Bronchial epithelial cell (primary cell): ENCODE measurements around the gene ADGRG6. TPM values are rescaled to one million over a fixed set of nuclear protein-coding genes. Genes with fewer than 3 reads are reported as not detected.
A peak's percentile ranks its signal among the peaks of the same experiment; 100 is the strongest.

Experiments used
- DNase-seq: peaks from one replicate; pipeline ENCODE4 v3.0.0-alpha.2; 2010; ENCODE audit warnings: low read depth
- FAIRE-seq: peaks from 2 replicates; lab custom pipeline; 2011; peaks lifted over from hg19 to GRCh38; lab: Jason Lieb, UNC
- H3K27me3 ChIP-seq: 2 replicates; pipeline ENCODE4 v1.5.1; 2011; ENCODE audit warnings: low read length; ENCODE audit not compliant: control insufficient read depth, insufficient read depth
- H3K36me3 ChIP-seq: 2 replicates; pipeline ENCODE4 v1.5.1; 2011; ENCODE audit warnings: low read length; ENCODE audit not compliant: control insufficient read depth, insufficient read depth
- H3K4me3 ChIP-seq: 2 replicates; pipeline ENCODE4 v1.5.1; 2011; ENCODE audit warnings: mild to moderate bottlenecking, low read depth, low read length, control low read depth
- total RNA-seq: library from RNA; depleted of rRNA; stranded (reverse); fragments of >200 nt; gene quantifications from 2 replicates; pipeline ENCODE4 v1.2.1, GENCODE V29; 2014
- TF ChIP-seq, protein P1 (sequence below): IDR thresholded peaks from 2 replicates; pipeline ENCODE4 v1.5.1; 2011; ENCODE audit warnings: mild to moderate bottlenecking, moderate library complexity, low read length, control low read depth, inconsistent platforms; ENCODE audit not compliant: insufficient read depth, severe bottlenecking

ADGRG6 gene
- total RNA-seq, 1 donor from 2014 or later = 12.4 TPM

DNA sequence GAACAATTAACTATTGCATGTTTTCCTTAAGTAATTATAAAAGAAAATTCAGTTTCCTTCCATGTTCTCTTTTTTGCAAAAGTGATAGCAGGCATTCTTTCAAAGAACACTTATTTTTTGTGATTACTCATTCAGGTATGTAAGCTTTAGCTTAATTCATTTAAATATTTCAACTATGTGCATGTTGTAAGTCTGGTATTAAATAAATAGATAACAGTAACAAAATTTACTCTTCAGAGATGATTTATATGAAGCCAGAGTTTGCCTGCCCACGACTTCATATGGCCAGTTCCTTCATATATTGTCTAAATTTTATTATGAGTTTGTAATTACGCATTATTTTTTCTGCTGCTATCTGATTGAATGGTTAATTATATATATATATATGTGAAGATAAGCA lies 110.9 kb downstream of the ADGRG6 start:
- FAIRE-seq (no peak), DNase-seq (peak; percentile 5)
- H3K27me3 ChIP-seq = no peaks in the 10 kb centered on the region
- TF ChIP-seq, protein P1, sequence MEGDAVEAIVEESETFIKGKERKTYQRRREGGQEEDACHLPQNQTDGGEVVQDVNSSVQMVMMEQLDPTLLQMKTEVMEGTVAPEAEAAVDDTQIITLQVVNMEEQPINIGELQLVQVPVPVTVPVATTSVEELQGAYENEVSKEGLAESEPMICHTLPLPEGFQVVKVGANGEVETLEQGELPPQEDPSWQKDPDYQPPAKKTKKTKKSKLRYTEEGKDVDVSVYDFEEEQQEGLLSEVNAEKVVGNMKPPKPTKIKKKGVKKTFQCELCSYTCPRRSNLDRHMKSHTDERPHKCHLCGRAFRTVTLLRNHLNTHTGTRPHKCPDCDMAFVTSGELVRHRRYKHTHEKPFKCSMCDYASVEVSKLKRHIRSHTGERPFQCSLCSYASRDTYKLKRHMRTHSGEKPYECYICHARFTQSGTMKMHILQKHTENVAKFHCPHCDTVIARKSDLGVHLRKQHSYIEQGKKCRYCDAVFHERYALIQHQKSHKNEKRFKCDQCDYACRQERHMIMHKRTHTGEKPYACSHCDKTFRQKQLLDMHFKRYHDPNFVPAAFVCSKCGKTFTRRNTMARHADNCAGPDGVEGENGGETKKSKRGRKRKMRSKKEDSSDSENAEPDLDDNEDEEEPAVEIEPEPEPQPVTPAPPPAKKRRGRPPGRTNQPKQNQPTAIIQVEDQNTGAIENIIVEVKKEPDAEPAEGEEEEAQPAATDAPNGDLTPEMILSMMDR = no peak
- H3K36me3 ChIP-seq = peaks cover 7% of the 10 kb centered on the region
- no peak overlapping the region for H3K4me3 ChIP-seq

DNA sequence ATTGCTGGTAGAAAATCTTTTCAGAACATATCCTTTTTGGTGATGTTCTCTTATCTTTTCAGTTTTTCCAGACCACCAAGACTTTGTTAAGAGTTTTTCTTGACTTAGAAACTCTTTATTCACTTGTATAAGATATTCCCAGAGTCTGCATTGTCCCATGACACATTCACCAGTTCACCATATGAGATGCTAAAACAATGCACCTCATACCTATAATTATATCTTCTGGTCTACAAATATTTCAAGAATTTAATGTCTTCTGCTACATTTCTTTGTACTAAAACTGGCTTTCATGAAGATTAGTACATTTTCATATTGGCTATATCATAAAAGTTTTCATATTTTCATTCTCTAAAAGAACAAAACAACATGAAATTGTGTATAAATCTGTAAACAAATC lies 111.3 kb downstream of the ADGRG6 start:
- H3K4me3 ChIP-seq = no peak overlapping the region
- TF ChIP-seq, protein P1 = no peak
- no peaks in the 10 kb centered on the region for H3K27me3 ChIP-seq
- no peak for FAIRE-seq
- DNase-seq = no peak
- H3K36me3 ChIP-seq = peaks cover 8% of the 10 kb centered on the region

- peak; percentile 5 for DNase-seq
- Histone ChIP-seq H3K4me3 (no peak overlapping the region), H3K36me3 (peaks cover 10% of the 10 kb centered on the region), H3K27me3 (no peaks in the 10 kb centered on the region)
- no peak for FAIRE-seq
- TF ChIP-seq, protein P1 = no peak
These were observed 112.8 kb downstream of the ADGRG6 start for GRCh38 chr6:142414462-142415250.

GRCh38 chr6:142416179-142416578 lies 114.4 kb downstream of the ADGRG6 start:
- Histone ChIP-seq H3K27me3 (no peaks in the 10 kb centered on the region), H3K36me3 (peaks cover 9% of the 10 kb centered on the region), H3K4me3 (no peak overlapping the region)
- FAIRE-seq (no peak), DNase-seq (peak; percentile 62)
- TF ChIP-seq, protein P1 = no peak

DNA sequence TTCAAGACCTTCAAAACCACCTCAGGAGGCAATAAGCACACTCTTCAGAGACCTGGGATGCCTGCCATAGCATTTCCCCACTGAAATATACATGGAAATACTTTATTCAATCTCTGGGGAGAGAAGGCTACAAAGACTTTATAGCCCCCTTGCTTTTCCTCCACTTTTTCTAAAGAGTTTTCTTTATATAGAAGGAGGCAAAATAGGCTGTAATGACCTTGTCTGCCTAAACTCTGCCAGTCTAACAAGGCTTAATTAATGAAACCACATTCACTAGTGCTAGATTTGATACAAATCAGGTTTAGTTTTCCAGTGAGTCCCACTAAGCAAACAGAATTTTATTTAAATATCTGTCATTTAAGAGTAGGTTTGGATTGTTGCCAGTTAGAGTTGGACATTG lies 114.9 kb downstream of the ADGRG6 start:
- no peaks in the 10 kb centered on the region for H3K27me3 ChIP-seq
- peaks cover 9% of the 10 kb centered on the region for H3K36me3 ChIP-seq
- H3K4me3 ChIP-seq = no peak overlapping the region
- DNase-seq (no peak), FAIRE-seq (no peak)
- TF ChIP-seq, protein P1 = no peak
